NCI-H187 (cell line): ENCODE results near the gene SPRY1.

Experiments used
- DNase-seq, 2 experiments: peaks; one replicate each; lab custom pipeline; 2025; lab: John Stamatoyannopoulos, UW

The SPRY1 gene

GRCh38 chr4:123443401-123444289, 47.0 kb downstream of the SPRY1 start:
- no peak for DNase-seq

DNA sequence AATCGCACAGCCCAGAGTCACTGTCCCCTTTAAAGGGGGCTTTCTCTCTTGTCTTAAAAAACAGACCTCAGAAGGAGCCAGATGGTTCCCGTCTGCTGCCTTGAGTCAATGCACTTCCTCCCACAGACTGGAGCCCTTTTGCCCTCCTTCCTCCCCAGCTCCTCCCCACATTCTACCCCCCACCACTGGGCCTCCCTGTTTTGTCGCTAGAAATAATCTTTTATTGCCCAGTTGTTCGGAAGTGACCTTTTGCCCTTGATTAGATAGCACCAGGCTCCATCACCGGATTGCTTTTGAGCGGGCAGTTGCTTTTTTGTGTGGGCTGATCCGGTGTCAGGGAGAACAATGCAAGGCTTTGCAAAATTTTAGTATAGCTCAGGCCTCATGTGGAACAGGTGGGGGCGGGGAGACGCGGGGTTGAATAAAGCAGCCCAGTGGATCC, 47.7 kb downstream of the SPRY1 start:
- DNase-seq, result no peak

GRCh38 chr4:123446865-123447474, 50.4 kb downstream of the SPRY1 start:
- peak in 1 of 2 experiments; percentile 0 for DNase-seq

DNA sequence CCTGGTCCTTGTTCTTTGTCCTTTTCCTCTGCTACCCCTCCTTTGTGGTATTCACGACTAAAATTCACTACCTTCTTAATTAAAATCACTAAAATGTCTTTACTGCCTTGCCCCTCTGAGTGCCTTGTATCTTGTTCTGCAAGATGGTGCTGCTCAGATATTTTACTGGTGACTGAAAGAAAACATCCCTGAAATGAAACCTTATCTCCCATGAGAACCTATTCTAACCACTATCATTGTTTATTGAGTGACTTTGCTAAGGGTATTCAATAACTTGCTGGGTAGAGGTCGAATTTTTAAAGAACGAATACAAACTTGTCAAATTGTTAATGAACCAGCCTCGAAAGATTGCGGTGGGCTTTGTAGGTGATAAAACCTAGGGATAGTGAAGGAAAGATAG, 52.8 kb downstream of the SPRY1 start:
- no peak for DNase-seq

DNA sequence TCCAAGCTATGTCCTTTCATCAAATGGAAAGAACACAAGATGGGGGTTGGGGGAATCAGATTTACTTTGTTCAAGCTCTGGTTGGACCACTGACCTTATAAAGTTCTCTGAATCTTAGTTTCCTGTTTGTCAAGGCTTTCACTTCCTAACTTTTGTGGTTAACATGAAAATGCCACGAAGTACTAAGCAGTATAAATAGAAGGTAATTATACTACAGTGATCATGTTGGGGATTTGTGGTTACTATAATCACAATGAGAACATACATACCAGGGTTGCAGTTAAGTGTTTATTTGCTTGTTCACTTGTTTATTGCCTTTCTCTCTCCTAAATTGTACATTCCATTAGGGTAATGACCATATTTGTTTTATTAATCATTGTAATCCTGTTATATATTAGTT, 53.2 kb downstream of the SPRY1 start:
- DNase-seq, result no peak

DNA sequence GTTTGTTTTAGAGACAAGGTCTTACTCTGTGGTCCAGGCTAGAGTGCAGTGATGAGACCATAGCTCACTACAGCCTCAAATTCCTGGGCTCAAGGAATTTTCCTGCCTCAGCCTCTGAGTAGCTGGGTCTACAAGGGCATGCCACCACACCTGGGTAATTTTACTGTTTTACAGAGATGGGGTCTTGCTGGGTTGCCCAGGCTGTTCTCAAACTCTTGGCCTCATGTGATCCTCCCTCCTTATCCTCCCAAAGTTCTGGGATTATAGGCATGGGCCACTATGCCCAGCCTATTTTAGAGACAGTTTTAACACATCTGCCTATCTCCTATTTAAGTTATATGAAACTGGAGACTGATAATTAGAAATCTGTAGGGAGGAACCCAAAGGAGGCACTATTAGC, 53.8 kb downstream of the SPRY1 start:
- no peak for DNase-seq

GRCh38 chr4:123452616-123453015, 56.0 kb downstream of the SPRY1 start:
- no peak for DNase-seq

DNA sequence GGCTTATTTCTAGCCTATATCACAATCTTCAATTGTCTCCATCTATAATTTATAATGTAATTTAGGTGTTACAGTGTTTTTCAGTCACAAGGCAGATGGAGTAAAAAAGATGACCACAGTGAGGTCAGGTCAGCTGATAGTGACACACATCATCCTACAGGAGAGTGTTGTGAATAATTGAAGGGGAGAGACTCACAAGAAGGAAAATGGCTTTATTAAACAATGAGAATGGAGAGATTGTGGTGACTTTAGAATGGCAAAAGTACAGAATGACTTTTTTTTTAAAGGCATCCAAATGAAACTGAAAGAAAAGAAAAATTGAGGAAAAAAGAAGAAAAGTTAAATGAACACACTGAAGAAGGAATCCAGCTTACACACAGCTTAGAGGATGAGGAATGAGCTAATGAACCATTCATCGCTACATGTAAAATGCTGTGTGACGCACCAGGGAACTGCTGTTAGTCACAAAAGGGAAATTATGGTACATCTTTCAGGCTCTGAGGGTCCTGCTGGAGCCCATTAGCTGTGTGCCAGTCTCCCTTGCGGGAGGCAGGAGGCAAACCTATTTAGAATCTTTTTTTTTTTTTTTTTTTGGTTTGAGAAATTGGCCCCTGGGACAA, 56.6 kb downstream of the SPRY1 start:
- DNase-seq, result no peak
